Glutamatergic neuron (in vitro differentiated cells): ENCODE results near the gene PLA2G4B. TPM values are rescaled to one million over a fixed set of nuclear protein-coding genes. Genes with fewer than 3 reads are reported as not detected.

Experiments used
- DNase-seq: peaks from one replicate; pipeline ENCODE4 v3.0.0; 2022
- H3K27ac Mint-ChIP-seq: one replicate; pipeline ENCODE4 v1.8.0; 2020; ENCODE audit warnings: mild to moderate bottlenecking, mixed read lengths, inconsistent platforms; ENCODE audit not compliant: unreplicated experiment
- H3K27me3 Mint-ChIP-seq: one replicate; pipeline ENCODE4 v1.8.0; 2020; ENCODE audit warnings: mild to moderate bottlenecking, moderate library complexity, mixed read lengths, inconsistent platforms; ENCODE audit not compliant: unreplicated experiment
- H3K36me3 Mint-ChIP-seq: one replicate; pipeline ENCODE4 v1.8.0; 2020; ENCODE audit warnings: mild to moderate bottlenecking, mixed read lengths, inconsistent platforms; ENCODE audit not compliant: unreplicated experiment
- H3K4me1 Mint-ChIP-seq: one replicate; pipeline ENCODE4 v1.8.0; 2020; ENCODE audit warnings: mild to moderate bottlenecking, low read depth, mixed read lengths, inconsistent platforms; ENCODE audit not compliant: unreplicated experiment
- H3K4me3 Mint-ChIP-seq: one replicate; pipeline ENCODE4 v1.8.0; 2020; ENCODE audit warnings: mild to moderate bottlenecking, mixed read lengths, inconsistent platforms; ENCODE audit not compliant: unreplicated experiment
- H3K9me3 Mint-ChIP-seq: one replicate; pipeline ENCODE4 v1.8.0; 2020; ENCODE audit warnings: mild to moderate bottlenecking, moderate library complexity, mixed read lengths, inconsistent platforms; ENCODE audit not compliant: unreplicated experiment
- total RNA-seq: library from RNA; stranded (reverse); fragmentation: NEBNext Ultra II Directional; extraction: Animal tissue kit (Norgen Biotek cat#: 25700); gene quantifications from one replicate; pipeline ENCODE4 v1.2.1, GENCODE V29; 2021; ENCODE audit not compliant: unreplicated experiment
- TF ChIP-seq, protein P1 (sequence below): fragments of 200-600 bp; sonication (generic); IDR thresholded peaks from one replicate; pipeline ENCODE4 v1.5.0; 2021; ENCODE audit not compliant: partially characterized antibody, unreplicated experiment

PLA2G4B gene
- total RNA-seq, 1 donor from 2014 or later: 17.9 TPM

GRCh38 chr15:41880156-41880877 is 41.7 kb downstream of the PLA2G4B start:
- H3K4me3 Mint-ChIP-seq: no peak overlapping the region

DNA sequence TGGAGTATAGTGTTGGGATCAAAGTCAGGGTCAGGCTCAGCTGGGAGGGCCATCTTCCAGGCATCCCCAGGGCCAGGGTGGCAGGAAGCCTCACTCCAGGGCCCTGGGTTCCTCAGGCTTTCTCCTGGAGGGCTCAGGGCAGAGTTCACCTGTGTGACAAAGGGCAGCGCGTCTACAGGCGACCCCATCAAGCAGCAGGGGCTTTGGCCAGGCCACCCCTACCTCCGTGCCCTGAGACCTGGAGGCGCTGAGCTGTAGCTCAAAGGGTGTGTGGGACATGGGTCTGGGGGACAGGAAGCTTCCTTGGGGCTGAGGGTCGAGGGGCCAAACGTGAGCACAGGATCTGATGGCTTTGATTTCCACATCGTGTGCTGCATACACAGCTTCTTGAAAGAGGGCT is 42.4 kb downstream of the PLA2G4B start:
- peaks cover 12% of the 10 kb centered on the region for H3K36me3 Mint-ChIP-seq
- DNase-seq: no peak
- TF ChIP-seq, protein P1, sequence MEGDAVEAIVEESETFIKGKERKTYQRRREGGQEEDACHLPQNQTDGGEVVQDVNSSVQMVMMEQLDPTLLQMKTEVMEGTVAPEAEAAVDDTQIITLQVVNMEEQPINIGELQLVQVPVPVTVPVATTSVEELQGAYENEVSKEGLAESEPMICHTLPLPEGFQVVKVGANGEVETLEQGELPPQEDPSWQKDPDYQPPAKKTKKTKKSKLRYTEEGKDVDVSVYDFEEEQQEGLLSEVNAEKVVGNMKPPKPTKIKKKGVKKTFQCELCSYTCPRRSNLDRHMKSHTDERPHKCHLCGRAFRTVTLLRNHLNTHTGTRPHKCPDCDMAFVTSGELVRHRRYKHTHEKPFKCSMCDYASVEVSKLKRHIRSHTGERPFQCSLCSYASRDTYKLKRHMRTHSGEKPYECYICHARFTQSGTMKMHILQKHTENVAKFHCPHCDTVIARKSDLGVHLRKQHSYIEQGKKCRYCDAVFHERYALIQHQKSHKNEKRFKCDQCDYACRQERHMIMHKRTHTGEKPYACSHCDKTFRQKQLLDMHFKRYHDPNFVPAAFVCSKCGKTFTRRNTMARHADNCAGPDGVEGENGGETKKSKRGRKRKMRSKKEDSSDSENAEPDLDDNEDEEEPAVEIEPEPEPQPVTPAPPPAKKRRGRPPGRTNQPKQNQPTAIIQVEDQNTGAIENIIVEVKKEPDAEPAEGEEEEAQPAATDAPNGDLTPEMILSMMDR: no peak
- H3K4me3 Mint-ChIP-seq: peak overlapping the region; percentile 78
- H3K4me1 Mint-ChIP-seq: peaks cover 1% of the 10 kb centered on the region
- no peak overlapping the region for H3K27ac Mint-ChIP-seq
- peaks cover 15% of the 10 kb centered on the region for H3K27me3 Mint-ChIP-seq
- peaks cover 9% of the 10 kb centered on the region for H3K9me3 Mint-ChIP-seq

More at GRCh38 chr15:41880156-41880877, 41.7 kb downstream of the PLA2G4B start:
- TF ChIP-seq, protein P1: no peak
- Mint-ChIP-seq H3K9me3 (peaks cover 9% of the 10 kb centered on the region), H3K27me3 (peaks cover 18% of the 10 kb centered on the region), H3K36me3 (peaks cover 12% of the 10 kb centered on the region), H3K4me1 (peaks cover 1% of the 10 kb centered on the region), H3K27ac (no peak overlapping the region)
- no peak for DNase-seq

DNA sequence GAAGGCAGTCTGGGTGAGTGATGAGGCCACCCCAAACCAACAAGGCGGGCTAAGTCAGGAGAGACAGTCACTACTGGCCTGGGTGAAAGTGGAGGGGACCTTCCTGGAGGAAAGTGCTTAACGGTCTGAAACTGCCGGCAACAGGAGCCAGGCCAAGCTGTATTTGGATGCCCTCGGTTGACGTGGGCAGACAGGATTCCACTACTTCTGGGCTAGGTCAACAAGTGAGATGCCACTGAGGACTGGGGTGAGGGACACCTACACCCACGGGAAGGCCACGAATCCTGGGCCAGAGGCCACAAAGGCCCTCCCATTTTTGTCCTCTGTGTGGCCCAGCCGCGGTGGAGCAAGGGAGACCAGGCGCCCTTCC is 42.9 kb downstream of the PLA2G4B start:
- no peak for DNase-seq
- Mint-ChIP-seq H3K27me3 (peaks cover 15% of the 10 kb centered on the region), H3K27ac (no peak overlapping the region), H3K4me1 (peaks cover 1% of the 10 kb centered on the region), H3K4me3 (peak overlapping the region; percentile 78), H3K9me3 (peaks cover 9% of the 10 kb centered on the region), H3K36me3 (peaks cover 12% of the 10 kb centered on the region)
- TF ChIP-seq, protein P1: no peak

GRCh38 chr15:41881920-41882688 is 43.5 kb downstream of the PLA2G4B start:
- peaks cover 1% of the 10 kb centered on the region for H3K4me1 Mint-ChIP-seq
- H3K9me3 Mint-ChIP-seq: peaks cover 9% of the 10 kb centered on the region
- TF ChIP-seq, protein P1: no peak
- no peak overlapping the region for H3K27ac Mint-ChIP-seq
- peaks cover 12% of the 10 kb centered on the region for H3K36me3 Mint-ChIP-seq
- peak; percentile 52 for DNase-seq
- no peak overlapping the region for H3K4me3 Mint-ChIP-seq
- H3K27me3 Mint-ChIP-seq: peaks cover 17% of the 10 kb centered on the region
